Spleen (tissue), 11 donors: Measurements from ENCODE around the gene EVA1C. TPM values are rescaled to one million over a fixed set of nuclear protein-coding genes. Genes with fewer than 3 reads are reported as not detected.

ENCODE experiments used
- DNase-seq: peaks from one replicate; pipeline ENCODE4 v3.0.0-alpha.2; 2020
- H3K27ac ChIP-seq, 8 donors: fragments of 200-600 bp; sonication (generic) in 7 of 8; 1 replicate in 4 of 8; 2 replicates in 4 of 8; pipeline versions ENCODE4 v1.5.0 to v1.8.0; 2016 to 2021; ENCODE audit warnings: inconsistent platforms in 4 of 8, mild to moderate bottlenecking in 4 of 8, moderate library complexity in 1 of 8
- H3K27me3 ChIP-seq, 7 donors: fragments of 200-600 bp; sonication (generic) in 6 of 7; replicated peaks in 1 of 7; 1 replicate in 4 of 7; 2 replicates in 3 of 7; pipeline versions ENCODE4 v1.5.0 to v1.8.0; 2016 to 2021; ENCODE audit warnings: inconsistent platforms in 3 of 7, mild to moderate bottlenecking in 1 of 7
- H3K36me3 ChIP-seq, 6 donors: fragments of 200-600 bp; sonication (generic) in 5 of 6; 1 replicate in 4 of 6; 2 replicates in 2 of 6; pipeline versions ENCODE4 v1.5.0 to v1.8.0; 2016 to 2021; ENCODE audit warnings: inconsistent platforms in 2 of 6
- H3K4me1 ChIP-seq, 6 donors: fragments of 200-600 bp; sonication (generic) in 5 of 6; 1 replicate in 3 of 6; 2 replicates in 3 of 6; pipeline versions ENCODE4 v1.5.0 to v1.8.0; 2016 to 2021; ENCODE audit warnings: inconsistent platforms in 3 of 6
- H3K4me3 ChIP-seq, 8 donors: fragments of 200-600 bp; sonication (generic) in 7 of 8; 1 replicate in 4 of 8; 2 replicates in 4 of 8; pipeline versions ENCODE4 v1.5.0 to v1.8.0; 2016 to 2021; ENCODE audit warnings: inconsistent platforms in 4 of 8, mild to moderate bottlenecking in 4 of 8, moderate library complexity in 2 of 8
- H3K9me3 ChIP-seq, 8 donors: fragments of 200-600 bp; sonication (generic) in 7 of 8; 1 replicate in 4 of 8; 2 replicates in 4 of 8; pipeline versions ENCODE4 v1.5.0 to v1.8.0; 2016 to 2021; ENCODE audit warnings: inconsistent platforms in 4 of 8
- CTCF ChIP-seq, 11 experiments: fragments of 200-600 bp in 7 of 11; fragments of 450-650 bp in 4 of 11; sonication (generic) in 4 of 11; IDR thresholded peaks in 8 of 11; conservative IDR thresholded peaks in 3 of 11; 1 replicate in 7 of 11; 2 replicates in 4 of 11; pipeline versions ENCODE4 v1.4.0 to v1.8.0; 2016 to 2021; ENCODE audit warnings: antibody characterized with exemption in 11 of 11, inconsistent platforms in 4 of 11, mild to moderate bottlenecking in 1 of 11
- POLR2A ChIP-seq, 3 donors: fragments of 450-650 bp; IDR thresholded peaks; one replicate each; pipeline ENCODE4 v1.5.1; 2017; ENCODE audit warnings: antibody characterized with exemption in 3 of 3, mild to moderate bottlenecking in 1 of 3
- POLR2AphosphoS5 ChIP-seq, 3 donors: sonication (generic); formaldehyde crosslinking; IDR thresholded peaks; one replicate each; pipeline ENCODE4 v1.5.1; 2017; ENCODE audit warnings: antibody characterized with exemption in 3 of 3
- WGBS, 5 donors: extraction: QIAGEN DNeasy Blood & Tissue Kit in 3 of 5; methylation state at CpG; one replicate each; pipeline versions ENCODE4 v1.1.5 to v1.1.7; 2013 to 2018; 5-methylcytosine and 5-hydroxymethylcytosine counted together
- intact Hi-C: fragments of 100-400 bp; cut with DNase I; formaldehyde crosslinking; loops from one replicate; pipeline ENCODE4 v1.15.0; 2023; ENCODE audit warnings: low total_unique reads
- polyA plus RNA-seq, 3 donors: library from polyadenylated mRNA; stranded (reverse); fragments of 200-250 nt; gene quantifications; one replicate each; pipeline ENCODE4 v1.2.1, GENCODE V29; 2013
- total RNA-seq, 7 donors: library from RNA; depleted of rRNA in 3 of 7; stranded (reverse); fragments of >200 nt in 3 of 7; fragmentation: NEBNext Ultra II Directional in 4 of 7; extraction: Animal tissue kit (Norgen Biotek cat#: 25700) in 4 of 7; gene quantifications; one replicate each; pipeline versions ENCODE4 v1.1.0 to v1.2.1, GENCODE V29; 2016 to 2021
- donor health status: healthy with polysubstance abuse.
- donor health status: DM: no; HTN: no; CAD: no; lungs with moderate emphysema.
- donor health status: DM: no; HTN: no; CAD: no.
- donor health status: Bipolar disorder and iron deficiency.
- donor health status: healthy.
- donor health status: DM: no; HTN: no; CAD: no.
- donor health status: DM: yes; HTN: yes; CAD: no.

The EVA1C gene
- total and polyA plus RNA-seq, 10 donors, result 11.9 to 39.4 (median 25.4) TPM

- H3K27me3 ChIP-seq, result no peaks in the 10 kb centered on the region
- H3K4me3 ChIP-seq, result no peak overlapping the region
- peak; percentile 6 for DNase-seq
- no peaks in the 10 kb centered on the region for H3K4me1 ChIP-seq
- intact Hi-C loops, result no loop called here
- WGBS, 5 donors, result 81 to 91% (median 88%) methylated on average over 5 of the region's 5 CpGs
- H3K27ac ChIP-seq, result no peak overlapping the region
- no peak for TF ChIP-seq CTCF (IDR thresholded peaks at IDR 0.05 in 8 of 11, conservative IDR thresholded peaks at IDR 0.05 in 3 of 11)
- peaks cover 0 to 88% (median 16%) of the 10 kb centered on the region in 6 donors for H3K36me3 ChIP-seq
- H3K9me3 ChIP-seq, result no peaks in the 10 kb centered on the region
These were observed 57.1 kb downstream of the EVA1C start for GRCh38 chr21:32469628-32470027.

- intact Hi-C loops, result no loop called here
- peak; percentile 55 for DNase-seq
- H3K4me3 ChIP-seq, result no peak overlapping the region
- no peak for TF ChIP-seq POLR2A (IDR thresholded peaks at IDR 0.05)
- no peak for TF ChIP-seq CTCF (IDR thresholded peaks at IDR 0.05 in 8 of 11, conservative IDR thresholded peaks at IDR 0.05 in 3 of 11)
- TF ChIP-seq POLR2AphosphoS5 (IDR thresholded peaks at IDR 0.05), result no peak
- H3K36me3 ChIP-seq, result peaks cover 0 to 90% (median 16%) of the 10 kb centered on the region in 6 donors
- no peak overlapping the region for H3K27ac ChIP-seq
- 83 to 92% (median 90%) methylated on average over 9 of the region's 9 CpGs for WGBS, 5 donors
- no peaks in the 10 kb centered on the region for H3K27me3 ChIP-seq
- no peaks in the 10 kb centered on the region for H3K9me3 ChIP-seq
- peaks cover 0 to 5% (median 0%) of the 10 kb centered on the region in 6 donors for H3K4me1 ChIP-seq
These were observed 57.7 kb downstream of the EVA1C start for GRCh38 chr21:32470206-32470605.

GRCh38 chr21:32472890-32473765 lies 60.6 kb downstream of the EVA1C start:
- peaks cover 0 to 79% (median 16%) of the 10 kb centered on the region in 6 donors for H3K36me3 ChIP-seq
- intact Hi-C loops, result no loop called here

More at GRCh38 chr21:32472890-32473765, 60.6 kb downstream of the EVA1C start:
- Histone ChIP-seq H3K27ac (no peak overlapping the region), H3K9me3 (no peaks in the 10 kb centered on the region), H3K4me3 (no peak overlapping the region), H3K27me3 (no peaks in the 10 kb centered on the region), H3K4me1 (peaks cover 0 to 24% (median 5%) of the 10 kb centered on the region in 6 donors)
- TF ChIP-seq POLR2A (IDR thresholded peaks at IDR 0.05) (no peak), CTCF (IDR thresholded peaks at IDR 0.05 in 8 of 11, conservative IDR thresholded peaks at IDR 0.05 in 3 of 11) (no peak), POLR2AphosphoS5 (IDR thresholded peaks at IDR 0.05) (no peak)
- WGBS, 5 donors, result 94 to 97% (median 95%) methylated on average over 17 of the region's 17 CpGs
- DNase-seq, result peak; percentile 38
